ENCODE measurements around the gene DMD.

DNA sequence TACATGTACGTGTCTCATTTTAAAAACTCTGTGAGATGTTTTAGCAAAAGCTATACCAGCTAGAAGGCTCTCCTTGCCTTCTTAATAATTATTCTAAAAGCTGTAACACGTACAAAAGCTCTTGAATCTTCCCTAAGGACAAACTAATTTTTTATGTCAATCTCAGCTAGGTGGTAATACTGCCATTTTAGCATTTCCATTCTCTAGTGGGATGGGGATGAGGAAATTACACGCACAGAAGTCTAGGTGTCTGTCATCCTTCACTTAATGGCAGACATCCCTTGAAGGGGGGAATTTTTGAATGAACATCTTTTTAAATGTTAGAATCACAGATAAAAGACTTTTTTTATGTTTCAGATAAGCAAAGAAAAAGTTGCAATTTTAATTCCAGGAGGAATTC is 569.1 kb downstream of the DMD start:
- TF ChIP-seq EZH2phosphoT487 (IDR thresholded peaks at IDR 0.05; ENCODE audit: low read depth) = no peak
- TF ChIP-seq, protein P1, sequence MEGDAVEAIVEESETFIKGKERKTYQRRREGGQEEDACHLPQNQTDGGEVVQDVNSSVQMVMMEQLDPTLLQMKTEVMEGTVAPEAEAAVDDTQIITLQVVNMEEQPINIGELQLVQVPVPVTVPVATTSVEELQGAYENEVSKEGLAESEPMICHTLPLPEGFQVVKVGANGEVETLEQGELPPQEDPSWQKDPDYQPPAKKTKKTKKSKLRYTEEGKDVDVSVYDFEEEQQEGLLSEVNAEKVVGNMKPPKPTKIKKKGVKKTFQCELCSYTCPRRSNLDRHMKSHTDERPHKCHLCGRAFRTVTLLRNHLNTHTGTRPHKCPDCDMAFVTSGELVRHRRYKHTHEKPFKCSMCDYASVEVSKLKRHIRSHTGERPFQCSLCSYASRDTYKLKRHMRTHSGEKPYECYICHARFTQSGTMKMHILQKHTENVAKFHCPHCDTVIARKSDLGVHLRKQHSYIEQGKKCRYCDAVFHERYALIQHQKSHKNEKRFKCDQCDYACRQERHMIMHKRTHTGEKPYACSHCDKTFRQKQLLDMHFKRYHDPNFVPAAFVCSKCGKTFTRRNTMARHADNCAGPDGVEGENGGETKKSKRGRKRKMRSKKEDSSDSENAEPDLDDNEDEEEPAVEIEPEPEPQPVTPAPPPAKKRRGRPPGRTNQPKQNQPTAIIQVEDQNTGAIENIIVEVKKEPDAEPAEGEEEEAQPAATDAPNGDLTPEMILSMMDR (IDR thresholded peaks at IDR 0.05; ENCODE audit: low read depth, low read length) = no peak

All from OCI-LY3 (cell line).